Sigmoid colon (tissue), 4 donors: Measurements from ENCODE around the gene PCNT.

Source experiments
- CTCF ChIP-seq, 4 experiments: fragments of 450-650 bp in 3 of 4; fragments of 200-600 bp in 1 of 4; IDR thresholded peaks; one replicate each; pipeline ENCODE4 v1.5.1; 2016 to 2019; ENCODE audit warnings: antibody characterized with exemption in 4 of 4, mild to moderate bottlenecking in 3 of 4, moderate library complexity in 2 of 4
- EP300 ChIP-seq, 4 donors: sonication (generic); formaldehyde crosslinking; IDR thresholded peaks; one replicate each; pipeline ENCODE4 v1.6.1; 2017; ENCODE audit warnings: antibody characterized with exemption in 4 of 4
- POLR2A ChIP-seq, 2 donors: fragments of 450-650 bp; IDR thresholded peaks; one replicate each; pipeline ENCODE4 v1.6.1; 2016; ENCODE audit warnings: antibody characterized with exemption in 2 of 2, mild to moderate bottlenecking in 2 of 2, moderate library complexity in 2 of 2
- POLR2AphosphoS5 ChIP-seq, 4 donors: sonication (generic); formaldehyde crosslinking; IDR thresholded peaks; one replicate each; pipeline ENCODE4 v1.6.1; 2017; ENCODE audit warnings: antibody characterized with exemption in 4 of 4

- TF ChIP-seq EP300 (IDR thresholded peaks at IDR 0.05) (no peak), POLR2AphosphoS5 (IDR thresholded peaks at IDR 0.05) (no peak), CTCF (IDR thresholded peaks at IDR 0.05) (no peak), POLR2A (IDR thresholded peaks at IDR 0.05) (no peak)
Measured at GRCh38 chr21:46457801-46458314, 133.9 kb downstream of the PCNT start.
